ENCODE data around the gene APOBEC3C. TPM values are rescaled to one million over a fixed set of nuclear protein-coding genes. Genes with fewer than 3 reads are reported as not detected.

The APOBEC3C gene
- total and polyA plus RNA-seq, 2 experiments from 2014 or later = 7.0 to 49.2 TPM

GRCh38 chr22:39030705-39031104, 16.6 kb downstream of the APOBEC3C start:
- Mint-ChIP-seq H3K36me3 (ENCODE audit: low read depth) (peaks cover 18% of the 10 kb centered on the region; the same call in 2 of the 3 replicates), H3K27ac (peak overlapping the region; percentile 47), H3K4me3 (no peak overlapping the region), H3K9me3 (no peaks in the 10 kb centered on the region; the same call in 2 of the 3 replicates), H3K27me3 (ENCODE audit: insufficient read depth, low read depth, poor library complexity) (peaks cover 15% of the 10 kb centered on the region), H3K4me1 (peaks cover 45% of the 10 kb centered on the region)
- Histone ChIP-seq H4K20me1 (replicated peaks; ENCODE audit: insufficient read depth) (no peaks in the 10 kb centered on the region), H3K4me1 (ENCODE audit: insufficient read depth) (peaks cover 18% of the 10 kb centered on the region), H3K27ac (ENCODE audit: low read depth) (0 out of 2 replicates have a peak overlapping the region, but pooled peaks have one; percentile 39), H3K27me3 (ENCODE audit: insufficient read depth) (no peaks in the 10 kb centered on the region), H3K4me3 (no peak overlapping the region), H3K4me2 (0 out of 2 replicates have a peak overlapping the region, but pooled peaks have one; percentile 20), H3K36me3 (ENCODE audit: insufficient read depth) (no peaks in the 10 kb centered on the region), H3F3A (replicated peaks; ENCODE audit: low read depth) (no peaks in the 10 kb centered on the region), H3K79me2 (replicated peaks; ENCODE audit: insufficient read depth) (no peaks in the 10 kb centered on the region), H3K9me2 (ENCODE audit: insufficient read depth) (no peaks in the 10 kb centered on the region), H2AFZ (no peak overlapping the region)
- DNase-seq (ENCODE audit: low spot score) (no peak), ATAC-seq (no peak)
- TF ChIP-seq ETS1 (IDR thresholded peaks at IDR 0.05) (no peak), CTCF (conservative IDR thresholded peaks at IDR 0.05; ENCODE audit: low read depth in 2 of 2) (no peak), POLR2AphosphoS5 (IDR thresholded peaks at IDR 0.05; ENCODE audit: low read depth) (no peak), JUNB (IDR thresholded peaks at IDR 0.05; ENCODE audit: unreplicated experiment) (no peak), ZNF331 (CRISPR knock-in tag; IDR thresholded peaks at IDR 0.05; ENCODE audit: low read depth) (no peak), ZNF114 (CRISPR knock-in tag; IDR thresholded peaks at IDR 0.05) (no peak), NANOG (IDR thresholded peaks at IDR 0.05; ENCODE audit: borderline replicate concordance) (no peak), ZNF462 (CRISPR knock-in tag; IDR thresholded peaks at IDR 0.05) (no peak), REST (IDR thresholded peaks at IDR 0.05; ENCODE audit: unreplicated experiment) (no peak), CREB1 (CRISPR knock-in tag; IDR thresholded peaks at IDR 0.05; ENCODE audit: low read depth) (no peak)

Measured in GM23338 (cell line).